ENCODE measurements around the gene CCNL2.

GRCh38 chr1:1401457-1402010 is 2.4 kb upstream of the CCNL2 start:
- TF ChIP-seq CTCF (IDR thresholded peaks at IDR 0.05; ENCODE audit: insufficient read depth, low read length) (no peak), POLR2AphosphoS5 (IDR thresholded peaks at IDR 0.05; ENCODE audit: low read depth) (peak; percentile 68), SPI1 (IDR thresholded peaks at IDR 0.05; ENCODE audit: borderline replicate concordance, low read depth) (no peak), REST (IDR thresholded peaks at IDR 0.05; ENCODE audit: insufficient replicate concordance, low read depth) (no peak), GABPA (IDR thresholded peaks at IDR 0.05; ENCODE audit: low read depth) (no peak)

Data from HL-60 (cell line).